ENCODE data around the gene HOXA11. TPM values are rescaled to one million over a fixed set of nuclear protein-coding genes. Genes with fewer than 3 reads are reported as not detected.

The HOXA11 gene
- polyA plus RNA-seq, 1 of the 3 experiments (the other 2 are of a cell fraction) = not detected

DNA sequence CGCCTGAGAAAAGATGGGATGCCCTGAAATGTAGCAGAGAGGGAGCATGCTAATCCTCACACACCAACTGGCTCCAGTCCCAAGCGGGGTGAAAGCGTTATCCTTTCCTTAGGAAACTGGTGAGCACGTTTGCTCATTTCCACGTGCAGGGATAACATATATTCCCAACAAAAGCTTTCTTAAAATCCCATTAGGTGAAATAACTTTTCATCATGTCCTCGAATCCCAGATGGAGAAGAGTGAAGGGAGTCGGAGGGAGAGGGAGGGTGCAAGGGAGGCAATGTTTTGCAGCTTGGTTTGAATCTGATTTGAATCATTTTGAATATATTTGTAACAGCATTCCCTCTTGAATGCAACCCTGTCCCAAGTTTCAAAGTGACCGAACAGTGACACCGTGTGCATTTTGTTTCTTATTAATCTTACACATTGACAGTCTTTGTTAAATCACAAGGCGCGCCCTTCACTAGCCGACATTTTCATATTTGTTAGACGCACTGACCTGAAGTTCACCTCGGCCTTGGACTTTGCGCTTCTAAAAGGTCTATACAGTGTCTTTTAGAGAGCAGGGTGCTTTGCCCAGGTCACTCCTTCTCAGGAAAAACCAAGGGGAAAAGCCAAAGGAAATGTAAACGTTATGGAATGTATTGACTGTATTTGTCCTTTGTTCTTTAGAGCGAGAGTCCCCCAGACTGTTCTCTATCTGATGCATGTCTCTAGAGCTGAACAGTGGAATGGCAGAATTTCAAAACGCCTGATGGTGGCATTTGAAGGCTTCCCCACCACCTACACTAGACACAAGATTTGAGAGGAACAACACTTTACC is 51.4 kb downstream of the HOXA11 start:
- H3K36me3 ChIP-seq (replicated peaks in 1 of 2; ENCODE audit: control insufficient read depth in 1 of 2, insufficient read depth in 2 of 2, low read length in 1 of 2) = no peaks in the 10 kb centered on the region
- no peak overlapping the region for H3K4me2 ChIP-seq
- H3K79me2 ChIP-seq (ENCODE audit: insufficient read depth) = no peaks in the 10 kb centered on the region
- no peak overlapping the region for H3K9ac ChIP-seq
- H3K4me1 ChIP-seq (ENCODE audit: control insufficient read depth in 1 of 2, insufficient read depth in 2 of 2, low read depth in 1 of 2, low read length in 1 of 2) = peaks cover 0 to 4% of the 10 kb centered on the region in 2 experiments; a peak in 1 of 4 replicates
- no peak overlapping the region for H3K4me3 ChIP-seq (ENCODE audit: low read depth in 2 of 2, low read length in 1 of 2)
- ChIA-PET CTCF (interaction anchor here (0.6 to 5.8 kb wide), 5 partner anchors 10 to 446 kb away, joined by 3 to 36 read pairs (median 3); partner anchors contain the start of gene HOXA5), POLR2A (no interaction called here)
- H2AFZ ChIP-seq (ENCODE audit: low read depth) = no peak overlapping the region
- no peak for DNase-seq
- H3F3A ChIP-seq (replicated peaks; ENCODE audit: insufficient read depth) = no peaks in the 10 kb centered on the region
- H3K9me3 ChIP-seq = no peaks in the 10 kb centered on the region
- peaks cover 94% of the 10 kb centered on the region for H3K27me3 ChIP-seq (ENCODE audit: insufficient read depth)
- TF ChIP-seq TAF1 (IDR thresholded peaks at IDR 0.05; ENCODE audit: borderline replicate concordance, low read depth, low read length) (no peak), FOXM1 (IDR thresholded peaks at IDR 0.05; ENCODE audit: low read depth) (no peak), ELF1 (IDR thresholded peaks at IDR 0.05) (no peak), YY1 (IDR thresholded peaks at IDR 0.05; ENCODE audit: low read depth) (no peak), RCOR1 (IDR thresholded peaks at IDR 0.05; ENCODE audit: low read length) (no peak), TCF12 (IDR thresholded peaks at IDR 0.05) (no peak), RAD21 (IDR thresholded peaks at IDR 0.05; ENCODE audit: low read length) (no peak), JUND (IDR thresholded peaks at IDR 0.05) (no peak)
- TF ChIP-seq, protein P1, sequence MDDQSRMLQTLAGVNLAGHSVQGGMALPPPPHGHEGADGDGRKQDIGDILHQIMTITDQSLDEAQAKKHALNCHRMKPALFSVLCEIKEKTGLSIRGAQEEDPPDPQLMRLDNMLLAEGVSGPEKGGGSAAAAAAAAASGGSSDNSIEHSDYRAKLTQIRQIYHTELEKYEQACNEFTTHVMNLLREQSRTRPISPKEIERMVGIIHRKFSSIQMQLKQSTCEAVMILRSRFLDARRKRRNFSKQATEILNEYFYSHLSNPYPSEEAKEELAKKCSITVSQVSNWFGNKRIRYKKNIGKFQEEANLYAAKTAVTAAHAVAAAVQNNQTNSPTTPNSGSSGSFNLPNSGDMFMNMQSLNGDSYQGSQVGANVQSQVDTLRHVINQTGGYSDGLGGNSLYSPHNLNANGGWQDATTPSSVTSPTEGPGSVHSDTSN (IDR thresholded peaks at IDR 0.05) = no peak
- no peaks in the 10 kb centered on the region for H4K20me1 ChIP-seq (ENCODE audit: insufficient read depth)
- no peak overlapping the region for H3K27ac ChIP-seq (ENCODE audit: low read depth in 2 of 2, low read length in 1 of 2)
- no peaks in the 10 kb centered on the region for H3K9me2 ChIP-seq
- WGBS (ENCODE audit: low lambda C conversion rate) = 13% methylated on average over 18 of the region's 18 CpGs

DNA sequence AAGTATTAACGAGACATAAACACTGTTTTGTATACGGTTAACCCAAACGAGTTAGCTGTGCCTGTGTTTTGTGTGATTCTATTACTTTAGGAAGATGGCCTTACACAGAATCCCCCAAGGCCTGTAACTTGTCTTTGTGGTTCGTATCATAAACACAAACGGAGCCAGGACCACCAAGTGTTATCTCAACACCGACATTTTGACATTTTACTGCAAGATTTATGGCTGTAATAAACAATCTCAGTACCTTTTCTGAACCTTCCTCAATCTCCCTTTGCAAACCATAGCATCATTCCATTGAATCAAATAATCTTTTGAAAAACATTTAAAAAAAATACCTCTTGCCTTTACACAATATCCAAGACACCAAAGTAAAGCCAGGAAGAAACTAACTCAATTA is 52.1 kb downstream of the HOXA11 start:
- peaks cover 92% of the 10 kb centered on the region for H3K27me3 ChIP-seq (ENCODE audit: insufficient read depth)
- H3K4me2 ChIP-seq = no peak overlapping the region
- no peaks in the 10 kb centered on the region for H3K79me2 ChIP-seq (ENCODE audit: insufficient read depth)
- CTCF ChIA-PET = interaction anchor here (0.6 to 5.8 kb wide), 4 partner anchors 11 to 446 kb away, joined by 3 to 36 read pairs (median 4); partner anchors contain the start of gene HOXA5
- no peaks in the 10 kb centered on the region for H3K9me3 ChIP-seq
- H3F3A ChIP-seq (replicated peaks; ENCODE audit: insufficient read depth) = no peaks in the 10 kb centered on the region
- H3K27ac ChIP-seq (ENCODE audit: low read depth in 2 of 2, low read length in 1 of 2) = no peak overlapping the region
- no peak overlapping the region for H3K4me3 ChIP-seq (ENCODE audit: low read depth in 2 of 2, low read length in 1 of 2)
- no peaks in the 10 kb centered on the region for H3K36me3 ChIP-seq (replicated peaks in 1 of 2; ENCODE audit: control insufficient read depth in 1 of 2, insufficient read depth in 2 of 2, low read length in 1 of 2)
- H2AFZ ChIP-seq (ENCODE audit: low read depth) = no peak overlapping the region
- POLR2A ChIA-PET = no interaction called here
- 10% methylated on average over 6 of the region's 6 CpGs for WGBS (ENCODE audit: low lambda C conversion rate)
- no peak overlapping the region for H3K9ac ChIP-seq
- DNase-seq = no peak
- H3K4me1 ChIP-seq (ENCODE audit: control insufficient read depth in 1 of 2, insufficient read depth in 2 of 2, low read depth in 1 of 2, low read length in 1 of 2) = peaks cover 0 to 4% of the 10 kb centered on the region in 2 experiments; a peak in 1 of 4 replicates
- H4K20me1 ChIP-seq (ENCODE audit: insufficient read depth) = no peaks in the 10 kb centered on the region
- TF ChIP-seq, protein P2, sequence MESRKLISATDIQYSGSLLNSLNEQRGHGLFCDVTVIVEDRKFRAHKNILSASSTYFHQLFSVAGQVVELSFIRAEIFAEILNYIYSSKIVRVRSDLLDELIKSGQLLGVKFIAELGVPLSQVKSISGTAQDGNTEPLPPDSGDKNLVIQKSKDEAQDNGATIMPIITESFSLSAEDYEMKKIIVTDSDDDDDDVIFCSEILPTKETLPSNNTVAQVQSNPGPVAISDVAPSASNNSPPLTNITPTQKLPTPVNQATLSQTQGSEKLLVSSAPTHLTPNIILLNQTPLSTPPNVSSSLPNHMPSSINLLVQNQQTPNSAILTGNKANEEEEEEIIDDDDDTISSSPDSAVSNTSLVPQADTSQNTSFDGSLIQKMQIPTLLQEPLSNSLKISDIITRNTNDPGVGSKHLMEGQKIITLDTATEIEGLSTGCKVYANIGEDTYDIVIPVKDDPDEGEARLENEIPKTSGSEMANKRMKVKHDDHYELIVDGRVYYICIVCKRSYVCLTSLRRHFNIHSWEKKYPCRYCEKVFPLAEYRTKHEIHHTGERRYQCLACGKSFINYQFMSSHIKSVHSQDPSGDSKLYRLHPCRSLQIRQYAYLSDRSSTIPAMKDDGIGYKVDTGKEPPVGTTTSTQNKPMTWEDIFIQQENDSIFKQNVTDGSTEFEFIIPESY (IDR thresholded peaks at IDR 0.05; ENCODE audit: borderline replicate concordance, low read depth) = no peak
- TF ChIP-seq RXRA (IDR thresholded peaks at IDR 0.05; ENCODE audit: borderline replicate concordance, low read depth) = no peak
- no peaks in the 10 kb centered on the region for H3K9me2 ChIP-seq
